Right lobe of liver (tissue), 4 donors: ENCODE data around the gene RPRM.

ENCODE experiments used
- POLR2A ChIP-seq: fragments of 450-650 bp; IDR thresholded peaks from one replicate; pipeline ENCODE4 v1.6.1; 2017; ENCODE audit warnings: antibody characterized with exemption, mild to moderate bottlenecking
- TF ChIP-seq, protein P1 (sequence below), 4 donors: fragments of 200-600 bp in 3 of 4; fragments of 450-650 bp in 1 of 4; IDR thresholded peaks; one replicate each; pipeline versions ENCODE4 v1.5.1 to v1.8.0; 2016 to 2022; ENCODE audit warnings: antibody characterized with exemption in 4 of 4, mild to moderate bottlenecking in 2 of 4
- donor health status: DM: no; HTN: no; CAD: no.
- donor health status: DM: no; HTN: no; CAD: no.
- donor health status: DM: no; HTN: yes; CAD: no.

DNA sequence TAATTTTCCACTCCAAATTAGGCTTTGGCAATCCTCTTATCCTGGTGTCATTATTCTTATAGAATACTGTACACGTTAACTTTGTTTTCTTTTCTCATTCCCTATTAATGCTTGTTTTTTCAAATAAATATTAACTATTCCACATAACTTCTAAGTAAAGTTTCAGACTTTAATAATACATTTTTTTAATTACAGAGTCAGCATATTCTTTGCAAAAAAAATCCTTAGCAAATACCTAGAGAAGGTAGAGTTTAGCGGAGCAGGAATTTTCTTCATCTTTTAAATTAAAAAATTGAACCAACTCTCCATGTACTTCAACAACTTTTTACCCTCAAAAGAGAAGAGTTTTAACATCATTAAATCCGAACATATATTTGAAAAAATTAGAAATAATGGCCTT lies 45.2 kb downstream of the RPRM start:
- no peak for TF ChIP-seq POLR2A
- TF ChIP-seq, protein P1, sequence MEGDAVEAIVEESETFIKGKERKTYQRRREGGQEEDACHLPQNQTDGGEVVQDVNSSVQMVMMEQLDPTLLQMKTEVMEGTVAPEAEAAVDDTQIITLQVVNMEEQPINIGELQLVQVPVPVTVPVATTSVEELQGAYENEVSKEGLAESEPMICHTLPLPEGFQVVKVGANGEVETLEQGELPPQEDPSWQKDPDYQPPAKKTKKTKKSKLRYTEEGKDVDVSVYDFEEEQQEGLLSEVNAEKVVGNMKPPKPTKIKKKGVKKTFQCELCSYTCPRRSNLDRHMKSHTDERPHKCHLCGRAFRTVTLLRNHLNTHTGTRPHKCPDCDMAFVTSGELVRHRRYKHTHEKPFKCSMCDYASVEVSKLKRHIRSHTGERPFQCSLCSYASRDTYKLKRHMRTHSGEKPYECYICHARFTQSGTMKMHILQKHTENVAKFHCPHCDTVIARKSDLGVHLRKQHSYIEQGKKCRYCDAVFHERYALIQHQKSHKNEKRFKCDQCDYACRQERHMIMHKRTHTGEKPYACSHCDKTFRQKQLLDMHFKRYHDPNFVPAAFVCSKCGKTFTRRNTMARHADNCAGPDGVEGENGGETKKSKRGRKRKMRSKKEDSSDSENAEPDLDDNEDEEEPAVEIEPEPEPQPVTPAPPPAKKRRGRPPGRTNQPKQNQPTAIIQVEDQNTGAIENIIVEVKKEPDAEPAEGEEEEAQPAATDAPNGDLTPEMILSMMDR (IDR thresholded peaks at IDR 0.05) = no peak
